A673 (cell line): Measurements from ENCODE around the gene HCLS1. TPM values are rescaled to one million over a fixed set of nuclear protein-coding genes. Genes with fewer than 3 reads are reported as not detected.

Experiments used
- BruUV-seq: library from RNA; stranded (reverse); fragments of 400-500 nt; replicated peaks from 2 replicates; lab custom pipeline; 2021; lab: Mats Ljungman, UMichigan
- CTCF ChIA-PET: fragments of 300-600 bp; sonication (Branson Sonifier 250); formaldehyde crosslinking; loops from one replicate; lab custom pipeline; 2022; ENCODE audit warnings: antibody characterized with exemption; lab: Charles Lee
- POLR2A ChIA-PET: fragments of 300-600 bp; sonication (Branson Sonifier 250); formaldehyde crosslinking; loops from one replicate; lab custom pipeline; 2022; ENCODE audit warnings: antibody characterized with exemption; ENCODE audit not compliant: low non-redundant PET; lab: Charles Lee
- DNase-seq: peaks from one replicate; pipeline ENCODE4 v3.0.0-alpha.2; 2015; ENCODE audit warnings: low spot score
- H3K27ac ChIP-seq: fragments of 200-600 bp; sonication (generic); 2 replicates; pipeline ENCODE4 v1.5.1; 2016; ENCODE audit warnings: mixed run types, low read depth, mild to moderate bottlenecking, mixed read lengths, antibody characterized with exemption, low read length; ENCODE audit not compliant: poor library complexity, severe bottlenecking
- H3K27me3 ChIP-seq: fragments of 200-600 bp; sonication (generic); replicated peaks from 2 replicates; pipeline ENCODE4 v1.6.1; 2017; ENCODE audit warnings: mixed run types, low read depth, mild to moderate bottlenecking, mixed read lengths, antibody characterized with exemption, low read length; ENCODE audit not compliant: insufficient read depth, poor library complexity
- H3K36me3 ChIP-seq: fragments of 200-600 bp; sonication (generic); 2 replicates; pipeline ENCODE4 v1.6.1; 2016; ENCODE audit warnings: mixed run types, mild to moderate bottlenecking, mixed read lengths, antibody characterized with exemption, low read length; ENCODE audit not compliant: insufficient read depth, poor library complexity, severe bottlenecking
- H3K4me1 ChIP-seq: fragments of 200-600 bp; sonication (generic); 2 replicates; pipeline ENCODE4 v1.6.1; 2017; ENCODE audit warnings: mixed run types, mild to moderate bottlenecking, mixed read lengths, antibody characterized with exemption, low read length; ENCODE audit not compliant: insufficient read depth, poor library complexity, severe bottlenecking
- H3K4me3 ChIP-seq: fragments of 200-600 bp; sonication (generic); 2 replicates; pipeline ENCODE4 v1.5.1; 2016; ENCODE audit warnings: low read depth, mixed run types, mild to moderate bottlenecking, mixed read lengths, low read length; ENCODE audit not compliant: poor library complexity, severe bottlenecking
- H3K9me3 ChIP-seq: fragments of 200-600 bp; sonication (generic); 2 replicates; pipeline ENCODE4 v1.6.1; 2016; ENCODE audit warnings: mixed run types, low read depth, mild to moderate bottlenecking, mixed read lengths, antibody characterized with exemption, low read length; ENCODE audit not compliant: poor library complexity, severe bottlenecking
- CTCF ChIP-seq: fragments of 300-800, 200-600 bp; sonication (generic); conservative IDR thresholded peaks from 2 replicates; pipeline ENCODE4 v1.5.1; 2017; ENCODE audit warnings: low read depth, mild to moderate bottlenecking, antibody characterized with exemption, low read length, moderate library complexity, mixed read lengths
- EZH2 ChIP-seq: fragments of 200-600 bp; sonication (generic); IDR thresholded peaks from 2 replicates; pipeline ENCODE4 v1.6.1; 2017; ENCODE audit warnings: borderline replicate concordance, low read depth, mild to moderate bottlenecking, mixed read lengths, antibody characterized with exemption, low read length; ENCODE audit not compliant: poor library complexity, severe bottlenecking
- intact Hi-C: fragments of 100-400 bp; cut with micrococcal nuclease; formaldehyde crosslinking; loops from one replicate; pipeline ENCODE4 v1.10.0; 2022; ENCODE audit not compliant: unreplicated experiment
- total RNA-seq: library from RNA; stranded (reverse); gene quantifications from 2 replicates; pipeline ENCODE4 v1.2.3, GENCODE V29; 2021

Gene HCLS1
- total RNA-seq, 1 experiment from 2014 or later = 96.9 TPM

- no peaks in the 10 kb centered on the region for H3K9me3 ChIP-seq
- no peaks in the 10 kb centered on the region for H3K4me1 ChIP-seq
- no TSS peak for BruUV-seq
- ChIA-PET POLR2A (no interaction called here), CTCF (no interaction called here)
- H3K27me3 ChIP-seq = no peaks in the 10 kb centered on the region
- H3K27ac ChIP-seq = no peak within 1 kb of the TSS
- intact Hi-C loops = no loop called here
- H3K4me3 ChIP-seq = no peak within 1 kb of the TSS
- DNase-seq = no peak
- H3K36me3 ChIP-seq = no peaks in the 10 kb centered on the region
- TF ChIP-seq CTCF (no peak), EZH2 (no peak)
Observed at GRCh38 chr3:121592856-121593702, 67.6 kb downstream of the HCLS1 start, which contains the start of gene FBXO40. Gene FBXO40, plus strand, starts transcription at chr3:121593379. Its CDS starts 27,197 bp downstream, at chr3:121620576.

DNA sequence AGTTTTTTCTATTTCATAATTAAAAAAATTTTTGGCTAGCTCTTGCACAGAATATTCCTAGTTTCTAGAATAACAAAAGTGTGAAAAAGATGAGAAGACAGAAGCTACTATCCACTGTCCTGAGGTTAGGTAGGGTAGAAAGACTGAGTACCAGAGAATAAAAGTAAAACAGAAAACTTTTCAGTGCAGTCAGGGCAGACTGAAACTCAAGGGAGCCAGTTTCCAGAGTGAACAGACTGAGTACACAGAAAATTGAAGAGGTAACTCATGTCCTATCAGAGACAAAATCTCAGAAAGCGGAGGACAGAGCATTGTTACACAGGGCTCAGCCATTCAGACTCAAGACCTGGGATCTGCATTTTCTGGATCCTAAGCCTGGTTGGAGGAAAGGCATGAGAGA, 76.3 kb downstream of the HCLS1 start:
- TF ChIP-seq CTCF (no peak), EZH2 (no peak)
- POLR2A ChIA-PET = no interaction called here

DNA sequence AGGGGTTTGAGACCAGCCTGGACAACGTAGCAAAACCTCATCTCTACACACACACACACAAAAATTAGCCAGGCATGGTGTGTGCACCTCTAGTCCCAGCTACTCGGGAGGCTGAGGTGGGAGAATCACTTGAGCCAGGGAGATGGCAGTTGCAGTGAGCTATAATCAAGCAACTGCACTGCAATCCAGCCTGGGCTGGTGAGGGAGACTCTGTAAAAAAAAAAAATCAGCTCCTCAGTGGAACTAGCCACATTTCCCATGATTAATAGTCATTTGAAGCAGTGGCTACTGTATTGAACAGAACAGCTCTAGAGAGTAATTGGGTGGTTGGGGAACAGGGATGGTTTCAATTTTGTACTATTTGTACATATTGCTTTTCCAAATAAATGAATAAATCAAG, 79.0 kb downstream of the HCLS1 start:
- Histone ChIP-seq H3K27ac (no peak overlapping the region), H3K27me3 (no peaks in the 10 kb centered on the region), H3K4me1 (no peaks in the 10 kb centered on the region), H3K9me3 (no peaks in the 10 kb centered on the region), H3K4me3 (no peak overlapping the region), H3K36me3 (no peaks in the 10 kb centered on the region)
- intact Hi-C loops = no loop called here
- no peak for DNase-seq
- ChIA-PET POLR2A (no interaction called here), CTCF (no interaction called here)
- TF ChIP-seq EZH2 (no peak), CTCF (no peak)
- no TSS peak for BruUV-seq

More for the DNA sequence above, 76.3 kb downstream of the HCLS1 start:
- Histone ChIP-seq H3K4me3 (no peak overlapping the region), H3K4me1 (no peaks in the 10 kb centered on the region), H3K9me3 (no peaks in the 10 kb centered on the region), H3K27me3 (no peaks in the 10 kb centered on the region), H3K27ac (no peak overlapping the region), H3K36me3 (no peaks in the 10 kb centered on the region)
- intact Hi-C loops = no loop called here
- CTCF ChIA-PET = no interaction called here
- no peak for DNase-seq
- BruUV-seq = no TSS peak

Other genes with a start within 250 kb of the HCLS1 start
- 20.3 and 22.9 TPM in 2 replicates for gene POLQ, start 114.9 kb downstream of the HCLS1 start, total RNA-seq
- gene ARGFX, start 93.0 kb downstream of the HCLS1 start, total RNA-seq = not detected in 2 replicates
- gene FBXO40, start 67.5 kb downstream of the HCLS1 start, total RNA-seq = not detected in 2 replicates
- gene GOLGB1, start 88.8 kb upstream of the HCLS1 start, total RNA-seq = 19.9 and 28.4 TPM in 2 replicates
- gene IQCB1, start 174.2 kb upstream of the HCLS1 start, total RNA-seq = 44.0 and 49.5 TPM in 2 replicates
- 12.4 and 13.1 TPM in 2 replicates for gene EAF2, start 174.3 kb upstream of the HCLS1 start, total RNA-seq
- 18.2 and 33.3 TPM in 2 replicates for gene SLC15A2, start 233.5 kb upstream of the HCLS1 start, total RNA-seq